OCI-LY7 (cell line): ENCODE results near the gene TIAL1. TPM values are rescaled to one million over a fixed set of nuclear protein-coding genes. Genes with fewer than 3 reads are reported as not detected.
"Not testable (repeated sequence)": the region's sequence is repeated elsewhere in the genome, so short reads cannot be mapped to it uniquely, and the experiment has no call there.

ENCODE experiments used
- BruUV-seq: library from RNA; stranded (reverse); fragments of 400-500 nt; replicated peaks from 2 replicates; lab custom pipeline; 2021; lab: Mats Ljungman, UMichigan
- CTCF ChIA-PET: fragments of 300-600 bp; sonication (Branson Sonifier 250); formaldehyde crosslinking; loops from one replicate; lab custom pipeline; 2022; ENCODE audit warnings: antibody characterized with exemption; ENCODE audit not compliant: unreplicated experiment; lab: Charles Lee
- POLR2A ChIA-PET: fragments of 300-600 bp; sonication (Branson Sonifier 250); formaldehyde crosslinking; loops from one replicate; lab custom pipeline; 2022; ENCODE audit warnings: antibody characterized with exemption; lab: Charles Lee
- DNase-seq: peaks from one replicate; pipeline ENCODE4 v3.0.0-alpha.2; 2015; ENCODE audit warnings: low spot score
- H2AFZ ChIP-seq: fragments of 200-600 bp; sonication (generic), shearing (Covaris generic); 2 replicates; pipeline ENCODE4 v1.6.1; 2014; ENCODE audit warnings: mild to moderate bottlenecking, antibody characterized with exemption, low read length, moderate library complexity
- H3K27ac ChIP-seq: fragments of 200-600 bp; sonication (generic); 2 replicates; pipeline ENCODE4 v1.5.1; 2014; ENCODE audit warnings: mixed run types, low read depth, mild to moderate bottlenecking, moderate library complexity, low read length, inconsistent platforms; ENCODE audit not compliant: poor library complexity, severe bottlenecking
- H3K36me3 ChIP-seq: fragments of 200-600 bp; sonication (generic); 2 replicates; pipeline ENCODE4 v1.6.1; 2014; ENCODE audit warnings: mild to moderate bottlenecking, antibody characterized with exemption, low read length, moderate library complexity, mixed read lengths; ENCODE audit not compliant: insufficient read depth
- H3K4me1 ChIP-seq: fragments of 200-600 bp; sonication (generic); 2 replicates; pipeline ENCODE4 v1.5.1; 2014; ENCODE audit warnings: mild to moderate bottlenecking, low read length; ENCODE audit not compliant: insufficient read depth, poor library complexity, severe bottlenecking
- H3K4me2 ChIP-seq: fragments of 200-600 bp; sonication (generic); 2 replicates; pipeline ENCODE4 v1.6.1; 2014; ENCODE audit warnings: mild to moderate bottlenecking, low read length
- H3K4me3 ChIP-seq: fragments of 200-600 bp; sonication (generic); 2 replicates; pipeline ENCODE4 v1.5.1; 2014; ENCODE audit warnings: mild to moderate bottlenecking, low read depth, low read length; ENCODE audit not compliant: poor library complexity, severe bottlenecking
- H3K79me2 ChIP-seq: fragments of 200-600 bp; sonication (generic); 2 replicates; pipeline ENCODE4 v1.6.1; 2016; ENCODE audit warnings: low read depth, mild to moderate bottlenecking, low read length, moderate library complexity, mixed read lengths; ENCODE audit not compliant: insufficient read depth
- H3K9me2 ChIP-seq: fragments of 200-600 bp; sonication (generic); 2 replicates; pipeline ENCODE4 v1.6.1; 2016; ENCODE audit warnings: mild to moderate bottlenecking, low read length, mixed read lengths; ENCODE audit not compliant: insufficient read depth
- H3K9me3 ChIP-seq: fragments of 200-600 bp; sonication (generic); 2 replicates; pipeline ENCODE4 v1.6.1; 2014; ENCODE audit warnings: mild to moderate bottlenecking, mixed run types, low read length, mixed read lengths
- H4K20me1 ChIP-seq: fragments of 200-600 bp; sonication (generic); 2 replicates; pipeline ENCODE4 v1.6.1; 2014; ENCODE audit warnings: mild to moderate bottlenecking, antibody characterized with exemption, low read length, moderate library complexity, mixed read lengths; ENCODE audit not compliant: insufficient read depth
- EZH2phosphoT487 ChIP-seq: fragments of 200-600 bp; sonication (generic); IDR thresholded peaks from 2 replicates; pipeline ENCODE4 v1.6.1; 2018; ENCODE audit warnings: low read depth, borderline replicate concordance, mild to moderate bottlenecking, mixed run types, antibody characterized with exemption, low read length, moderate library complexity, mixed read lengths
- intact Hi-C: fragments of 100-400 bp; cut with micrococcal nuclease; formaldehyde crosslinking; loops from one replicate; pipeline ENCODE4 v1.10.0; 2022; ENCODE audit not compliant: unreplicated experiment
- total RNA-seq, 2 experiments: library from RNA; depleted of rRNA in 1 of 2; stranded (reverse); fragments of >200 nt in 1 of 2; shearing (Covaris generic) in 1 of 2; gene quantifications; 2 replicates each; pipeline ENCODE4 v1.2.3, GENCODE V29; 2014 to 2022
- TF ChIP-seq, protein P1 (sequence below): fragments of 200-600 bp; sonication (generic); conservative IDR thresholded peaks from 2 replicates; pipeline ENCODE4 v1.5.1; 2014; ENCODE audit warnings: mild to moderate bottlenecking, antibody characterized with exemption, low read length, moderate library complexity, mixed read lengths

The TIAL1 gene
- total RNA-seq, 2 experiments from 2014 or later: 61.1 to 172 TPM

DNA sequence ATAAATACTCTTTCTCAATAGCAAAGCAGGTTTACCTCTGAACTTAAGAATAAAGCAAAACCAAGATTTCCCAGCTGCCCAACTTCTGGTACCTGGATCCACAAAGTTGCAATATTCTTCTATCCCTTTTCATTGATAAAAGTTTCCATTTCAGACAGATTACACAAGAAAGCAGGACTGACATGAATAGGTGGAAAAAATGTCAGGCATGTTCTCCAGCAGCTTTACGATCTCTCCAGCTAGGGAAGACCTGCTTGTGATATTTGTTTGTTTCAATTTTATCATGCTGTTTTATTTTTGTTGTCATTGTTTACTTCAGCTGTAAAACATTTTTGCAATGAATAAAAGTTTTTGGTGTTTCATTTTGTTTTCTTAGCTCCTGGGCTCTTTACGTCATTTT lies 63.3 kb downstream of the TIAL1 start:
- no peak for TF ChIP-seq EZH2phosphoT487
- TF ChIP-seq, protein P1, sequence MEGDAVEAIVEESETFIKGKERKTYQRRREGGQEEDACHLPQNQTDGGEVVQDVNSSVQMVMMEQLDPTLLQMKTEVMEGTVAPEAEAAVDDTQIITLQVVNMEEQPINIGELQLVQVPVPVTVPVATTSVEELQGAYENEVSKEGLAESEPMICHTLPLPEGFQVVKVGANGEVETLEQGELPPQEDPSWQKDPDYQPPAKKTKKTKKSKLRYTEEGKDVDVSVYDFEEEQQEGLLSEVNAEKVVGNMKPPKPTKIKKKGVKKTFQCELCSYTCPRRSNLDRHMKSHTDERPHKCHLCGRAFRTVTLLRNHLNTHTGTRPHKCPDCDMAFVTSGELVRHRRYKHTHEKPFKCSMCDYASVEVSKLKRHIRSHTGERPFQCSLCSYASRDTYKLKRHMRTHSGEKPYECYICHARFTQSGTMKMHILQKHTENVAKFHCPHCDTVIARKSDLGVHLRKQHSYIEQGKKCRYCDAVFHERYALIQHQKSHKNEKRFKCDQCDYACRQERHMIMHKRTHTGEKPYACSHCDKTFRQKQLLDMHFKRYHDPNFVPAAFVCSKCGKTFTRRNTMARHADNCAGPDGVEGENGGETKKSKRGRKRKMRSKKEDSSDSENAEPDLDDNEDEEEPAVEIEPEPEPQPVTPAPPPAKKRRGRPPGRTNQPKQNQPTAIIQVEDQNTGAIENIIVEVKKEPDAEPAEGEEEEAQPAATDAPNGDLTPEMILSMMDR: no peak
- Histone ChIP-seq H3K36me3 (no peaks in the 10 kb centered on the region), H2AFZ (no peak overlapping the region), H3K9me2 (no peaks in the 10 kb centered on the region), H3K9me3 (no peaks in the 10 kb centered on the region), H3K4me2 (no peak overlapping the region), H3K79me2 (no peaks in the 10 kb centered on the region), H3K4me1 (peaks cover 4% of the 10 kb centered on the region), H3K27ac (no peak overlapping the region), H3K4me3 (no peak overlapping the region), H4K20me1 (0 out of 2 replicates have a peak, but pooled peaks cover 4% of the 10 kb centered on the region)
- POLR2A ChIA-PET: interaction anchor here (0.7 to 0.8 kb wide), 2 partner anchors 194 to 398 kb away, joined by 3 to 4 read pairs; no protein-coding TSS in a partner anchor
- no TSS peak for BruUV-seq
- CTCF ChIA-PET: no interaction called here
- DNase-seq: no peak
- intact Hi-C loops: no loop called here

DNA sequence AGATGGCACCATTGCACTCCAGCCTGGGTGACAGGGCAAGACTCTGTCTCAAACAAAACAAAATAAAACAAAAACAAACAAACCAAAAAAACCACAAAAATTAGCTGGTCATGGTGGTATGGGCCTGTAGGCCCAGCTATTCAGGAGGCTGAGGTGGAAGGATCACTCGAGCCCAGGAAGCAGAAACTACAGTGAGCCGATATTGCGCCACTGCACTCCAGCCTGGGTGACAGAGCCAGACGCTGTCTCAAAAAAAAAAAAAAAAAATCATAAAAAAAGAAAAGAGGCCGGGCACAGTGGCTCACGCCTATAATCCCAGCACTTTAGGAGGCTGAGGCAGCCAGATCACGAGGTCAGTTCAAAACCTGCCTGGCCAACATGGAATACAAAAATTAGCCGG lies 64.0 kb downstream of the TIAL1 start:
- H3K79me2 ChIP-seq, H3K27ac ChIP-seq, BruUV-seq, H3K36me3 ChIP-seq, H3K4me1 ChIP-seq, intact Hi-C loops, CTCF ChIA-PET, H3K4me3 ChIP-seq, H3K4me2 ChIP-seq, H4K20me1 ChIP-seq, H3K9me3 ChIP-seq, H3K9me2 ChIP-seq, H2AFZ ChIP-seq, DNase-seq: not testable (repeated sequence)
- POLR2A ChIA-PET: interaction anchor here (0.7 kb wide), 1 partner anchor 397 kb away, joined by 4 read pairs; no protein-coding TSS in a partner anchor

DNA sequence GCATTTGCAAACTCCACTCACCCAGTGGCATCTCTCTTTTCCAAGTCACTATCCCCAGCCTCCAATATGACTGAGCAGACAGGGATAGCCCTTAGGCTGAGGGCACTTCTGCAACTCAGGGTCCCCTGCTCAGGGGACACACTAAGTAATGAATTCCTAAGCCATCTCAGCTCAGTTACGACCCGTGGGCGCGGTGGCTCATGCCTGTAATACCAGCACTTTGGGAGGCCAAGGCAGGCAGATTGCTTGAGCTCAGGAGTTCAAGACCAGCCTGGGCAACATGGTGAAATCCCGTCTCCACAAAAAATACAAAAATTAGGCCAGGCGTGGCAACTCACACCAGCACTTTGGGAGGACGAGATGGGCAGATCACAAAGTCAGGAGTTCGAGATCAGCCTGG lies 64.5 kb downstream of the TIAL1 start:
- H2AFZ ChIP-seq, H3K9me2 ChIP-seq, DNase-seq, H3K27ac ChIP-seq, H3K4me3 ChIP-seq, H3K4me2 ChIP-seq, intact Hi-C loops, POLR2A ChIA-PET, H3K36me3 ChIP-seq, H3K79me2 ChIP-seq, H3K4me1 ChIP-seq, H3K9me3 ChIP-seq, BruUV-seq, H4K20me1 ChIP-seq: not testable (repeated sequence)
- CTCF ChIA-PET: interaction anchor here (0.6 kb wide), 1 partner anchor 13 kb away, joined by 3 read pairs; no protein-coding TSS in a partner anchor

DNA sequence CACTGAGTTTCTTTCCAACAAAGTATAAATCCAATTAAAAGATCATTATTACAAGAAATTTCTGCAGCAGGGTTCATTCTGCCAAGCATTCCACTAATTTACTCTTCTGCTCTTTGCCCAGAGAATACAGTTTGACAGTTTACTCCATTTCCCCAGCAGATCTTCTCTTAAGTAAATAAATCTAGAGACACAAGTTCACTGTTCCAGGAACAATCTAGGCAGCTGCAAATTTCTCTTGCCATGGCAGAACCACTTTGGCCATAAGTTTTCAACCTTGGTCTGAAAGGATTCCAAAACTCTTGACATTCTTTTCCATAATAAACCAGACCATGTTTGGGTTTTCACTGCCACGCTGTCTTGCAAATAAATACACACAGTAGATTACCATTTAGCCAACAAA lies 65.7 kb downstream of the TIAL1 start:
- Histone ChIP-seq H3K4me3 (no peak overlapping the region), H3K79me2 (no peaks in the 10 kb centered on the region), H3K27ac (no peak overlapping the region), H3K36me3 (no peaks in the 10 kb centered on the region), H3K4me2 (no peak overlapping the region), H4K20me1 (0 out of 2 replicates have a peak, but pooled peaks cover 4% of the 10 kb centered on the region), H3K9me3 (no peaks in the 10 kb centered on the region), H2AFZ (no peak overlapping the region), H3K4me1 (no peaks in the 10 kb centered on the region), H3K9me2 (no peaks in the 10 kb centered on the region)
- CTCF ChIA-PET: no interaction called here
- POLR2A ChIA-PET: interaction anchor here (0.6 kb wide), 1 partner anchor 328 kb away, joined by 3 read pairs; no protein-coding TSS in a partner anchor
- DNase-seq: no peak
- BruUV-seq: no TSS peak
- intact Hi-C loops: no loop called here
- TF ChIP-seq, protein P1: no peak

DNA sequence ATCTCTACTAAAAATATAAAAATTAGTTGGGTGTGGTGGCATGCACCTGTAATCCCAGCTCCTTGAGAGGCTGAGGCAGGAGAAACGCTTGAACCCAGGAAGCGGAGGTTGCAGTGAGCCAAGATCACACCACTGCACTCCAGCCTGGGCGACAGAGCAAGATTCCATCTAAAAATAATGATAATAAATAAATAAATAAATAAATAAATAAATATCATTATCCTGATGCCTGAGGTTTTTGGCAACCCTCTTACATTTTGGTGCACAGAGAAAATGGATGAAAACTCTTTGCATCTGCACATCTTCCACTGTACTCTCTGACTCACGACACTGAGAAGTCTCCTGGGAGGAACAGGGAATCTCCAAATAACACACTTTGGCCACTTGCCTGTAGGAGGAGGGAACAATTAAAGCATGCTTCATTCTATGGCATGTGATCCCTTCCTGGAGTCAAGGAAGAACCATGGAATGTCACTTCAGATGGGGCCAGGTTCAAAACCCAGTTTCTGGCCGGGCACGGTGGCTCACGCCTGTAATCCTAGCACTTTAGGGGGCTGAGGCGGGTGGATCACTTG lies 68.0 kb downstream of the TIAL1 start:
- POLR2A ChIA-PET: interaction anchor here (1.9 kb wide), 1 partner anchor 10 kb away, joined by 7 read pairs; no protein-coding TSS in a partner anchor
- H2AFZ ChIP-seq, DNase-seq, H3K79me2 ChIP-seq, H3K9me3 ChIP-seq, H3K9me2 ChIP-seq, H3K36me3 ChIP-seq, H3K4me1 ChIP-seq, H3K27ac ChIP-seq, H3K4me3 ChIP-seq, BruUV-seq, H4K20me1 ChIP-seq, H3K4me2 ChIP-seq, intact Hi-C loops: not testable (repeated sequence)
- CTCF ChIA-PET: interaction anchor here (1.0 kb wide), 1 partner anchor 10 kb away, joined by 4 read pairs; no protein-coding TSS in a partner anchor
